ENCODE data around the gene EGFL8.

DNA sequence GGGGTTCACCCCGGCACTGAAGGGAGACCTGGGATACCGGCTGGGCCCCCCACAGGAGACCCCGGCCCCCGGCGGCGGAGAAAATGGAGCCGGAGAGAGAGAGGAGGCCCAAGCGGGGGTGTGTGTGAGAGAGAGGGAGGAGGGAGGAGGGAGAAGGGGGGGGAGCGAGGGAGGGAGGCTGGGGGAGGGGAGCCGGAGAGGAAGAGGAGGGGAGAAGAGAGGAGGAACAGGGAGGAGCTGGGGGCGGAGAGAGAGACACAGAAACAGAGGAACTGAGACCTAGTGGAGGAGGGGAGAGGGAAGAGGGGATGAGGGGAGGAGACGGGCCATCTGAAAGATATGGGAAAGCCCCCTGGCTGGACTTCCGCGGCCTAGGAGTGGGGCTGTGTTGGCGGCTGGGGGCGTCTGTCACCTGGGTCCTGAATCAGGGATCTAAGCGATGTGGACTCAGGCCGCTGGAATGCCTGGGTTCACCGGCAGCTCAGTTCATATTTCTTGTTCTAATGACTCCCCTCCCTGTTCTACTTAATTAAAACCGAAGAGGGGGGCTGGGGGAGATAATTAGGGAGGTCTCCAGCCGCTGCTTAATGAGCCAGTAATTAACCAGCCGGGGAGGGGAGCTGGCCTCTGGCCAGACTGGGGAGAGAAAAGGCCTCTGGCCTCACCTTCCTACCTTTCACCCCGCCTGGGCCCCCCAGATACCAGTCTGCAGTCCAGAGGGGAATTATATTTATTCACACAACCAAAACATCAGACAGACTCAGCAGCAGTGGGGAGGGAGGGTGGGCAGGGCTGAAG, 25.9 kb downstream of the EGFL8 start, which contains the start of gene PBX2:
- TF ChIP-seq, protein P1, sequence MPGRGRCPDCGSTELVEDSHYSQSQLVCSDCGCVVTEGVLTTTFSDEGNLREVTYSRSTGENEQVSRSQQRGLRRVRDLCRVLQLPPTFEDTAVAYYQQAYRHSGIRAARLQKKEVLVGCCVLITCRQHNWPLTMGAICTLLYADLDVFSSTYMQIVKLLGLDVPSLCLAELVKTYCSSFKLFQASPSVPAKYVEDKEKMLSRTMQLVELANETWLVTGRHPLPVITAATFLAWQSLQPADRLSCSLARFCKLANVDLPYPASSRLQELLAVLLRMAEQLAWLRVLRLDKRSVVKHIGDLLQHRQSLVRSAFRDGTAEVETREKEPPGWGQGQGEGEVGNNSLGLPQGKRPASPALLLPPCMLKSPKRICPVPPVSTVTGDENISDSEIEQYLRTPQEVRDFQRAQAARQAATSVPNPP (IDR thresholded peaks at IDR 0.05; ENCODE audit: borderline replicate concordance, insufficient read depth, insufficient read length): no peak
- TF ChIP-seq, protein P2, sequence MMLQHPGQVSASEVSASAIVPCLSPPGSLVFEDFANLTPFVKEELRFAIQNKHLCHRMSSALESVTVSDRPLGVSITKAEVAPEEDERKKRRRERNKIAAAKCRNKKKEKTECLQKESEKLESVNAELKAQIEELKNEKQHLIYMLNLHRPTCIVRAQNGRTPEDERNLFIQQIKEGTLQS (IDR thresholded peaks at IDR 0.05): no peak
- TF ChIP-seq, protein P2 (CRISPR knock-in tag; conservative IDR thresholded peaks at IDR 0.05): no peak
- TF ChIP-seq RFX5 (IDR thresholded peaks at IDR 0.05; ENCODE audit: low read depth, low read length): no peak
- TF ChIP-seq, protein P3, sequence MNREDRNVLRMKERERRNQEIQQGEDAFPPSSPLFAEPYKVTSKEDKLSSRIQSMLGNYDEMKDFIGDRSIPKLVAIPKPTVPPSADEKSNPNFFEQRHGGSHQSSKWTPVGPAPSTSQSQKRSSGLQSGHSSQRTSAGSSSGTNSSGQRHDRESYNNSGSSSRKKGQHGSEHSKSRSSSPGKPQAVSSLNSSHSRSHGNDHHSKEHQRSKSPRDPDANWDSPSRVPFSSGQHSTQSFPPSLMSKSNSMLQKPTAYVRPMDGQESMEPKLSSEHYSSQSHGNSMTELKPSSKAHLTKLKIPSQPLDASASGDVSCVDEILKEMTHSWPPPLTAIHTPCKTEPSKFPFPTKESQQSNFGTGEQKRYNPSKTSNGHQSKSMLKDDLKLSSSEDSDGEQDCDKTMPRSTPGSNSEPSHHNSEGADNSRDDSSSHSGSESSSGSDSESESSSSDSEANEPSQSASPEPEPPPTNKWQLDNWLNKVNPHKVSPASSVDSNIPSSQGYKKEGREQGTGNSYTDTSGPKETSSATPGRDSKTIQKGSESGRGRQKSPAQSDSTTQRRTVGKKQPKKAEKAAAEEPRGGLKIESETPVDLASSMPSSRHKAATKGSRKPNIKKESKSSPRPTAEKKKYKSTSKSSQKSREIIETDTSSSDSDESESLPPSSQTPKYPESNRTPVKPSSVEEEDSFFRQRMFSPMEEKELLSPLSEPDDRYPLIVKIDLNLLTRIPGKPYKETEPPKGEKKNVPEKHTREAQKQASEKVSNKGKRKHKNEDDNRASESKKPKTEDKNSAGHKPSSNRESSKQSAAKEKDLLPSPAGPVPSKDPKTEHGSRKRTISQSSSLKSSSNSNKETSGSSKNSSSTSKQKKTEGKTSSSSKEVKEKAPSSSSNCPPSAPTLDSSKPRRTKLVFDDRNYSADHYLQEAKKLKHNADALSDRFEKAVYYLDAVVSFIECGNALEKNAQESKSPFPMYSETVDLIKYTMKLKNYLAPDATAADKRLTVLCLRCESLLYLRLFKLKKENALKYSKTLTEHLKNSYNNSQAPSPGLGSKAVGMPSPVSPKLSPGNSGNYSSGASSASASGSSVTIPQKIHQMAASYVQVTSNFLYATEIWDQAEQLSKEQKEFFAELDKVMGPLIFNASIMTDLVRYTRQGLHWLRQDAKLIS (CRISPR knock-in tag; IDR thresholded peaks at IDR 0.05): no peak
- TF ChIP-seq TBL1XR1 (IDR thresholded peaks at IDR 0.05; ENCODE audit: low read length in 2 of 2): peak in 1 of 2 experiments; percentile 51; a peak in 1 of 4 replicates
- TF ChIP-seq, protein P4, sequence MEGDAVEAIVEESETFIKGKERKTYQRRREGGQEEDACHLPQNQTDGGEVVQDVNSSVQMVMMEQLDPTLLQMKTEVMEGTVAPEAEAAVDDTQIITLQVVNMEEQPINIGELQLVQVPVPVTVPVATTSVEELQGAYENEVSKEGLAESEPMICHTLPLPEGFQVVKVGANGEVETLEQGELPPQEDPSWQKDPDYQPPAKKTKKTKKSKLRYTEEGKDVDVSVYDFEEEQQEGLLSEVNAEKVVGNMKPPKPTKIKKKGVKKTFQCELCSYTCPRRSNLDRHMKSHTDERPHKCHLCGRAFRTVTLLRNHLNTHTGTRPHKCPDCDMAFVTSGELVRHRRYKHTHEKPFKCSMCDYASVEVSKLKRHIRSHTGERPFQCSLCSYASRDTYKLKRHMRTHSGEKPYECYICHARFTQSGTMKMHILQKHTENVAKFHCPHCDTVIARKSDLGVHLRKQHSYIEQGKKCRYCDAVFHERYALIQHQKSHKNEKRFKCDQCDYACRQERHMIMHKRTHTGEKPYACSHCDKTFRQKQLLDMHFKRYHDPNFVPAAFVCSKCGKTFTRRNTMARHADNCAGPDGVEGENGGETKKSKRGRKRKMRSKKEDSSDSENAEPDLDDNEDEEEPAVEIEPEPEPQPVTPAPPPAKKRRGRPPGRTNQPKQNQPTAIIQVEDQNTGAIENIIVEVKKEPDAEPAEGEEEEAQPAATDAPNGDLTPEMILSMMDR (IDR thresholded peaks at IDR 0.05 in 2 of 3, conservative IDR thresholded peaks at IDR 0.05 in 1 of 3; ENCODE audit: insufficient read depth in 2 of 3, low read depth in 1 of 3, low read length in 3 of 3): no peak
- TF ChIP-seq, protein P5, sequence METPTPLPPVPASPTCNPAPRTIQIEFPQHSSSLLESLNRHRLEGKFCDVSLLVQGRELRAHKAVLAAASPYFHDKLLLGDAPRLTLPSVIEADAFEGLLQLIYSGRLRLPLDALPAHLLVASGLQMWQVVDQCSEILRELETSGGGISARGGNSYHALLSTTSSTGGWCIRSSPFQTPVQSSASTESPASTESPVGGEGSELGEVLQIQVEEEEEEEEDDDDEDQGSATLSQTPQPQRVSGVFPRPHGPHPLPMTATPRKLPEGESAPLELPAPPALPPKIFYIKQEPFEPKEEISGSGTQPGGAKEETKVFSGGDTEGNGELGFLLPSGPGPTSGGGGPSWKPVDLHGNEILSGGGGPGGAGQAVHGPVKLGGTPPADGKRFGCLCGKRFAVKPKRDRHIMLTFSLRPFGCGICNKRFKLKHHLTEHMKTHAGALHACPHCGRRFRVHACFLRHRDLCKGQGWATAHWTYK (CRISPR knock-in tag; IDR thresholded peaks at IDR 0.05): 0 out of 2 replicates have a peak, but pooled peaks have one; percentile 63
- TF ChIP-seq, protein P6, sequence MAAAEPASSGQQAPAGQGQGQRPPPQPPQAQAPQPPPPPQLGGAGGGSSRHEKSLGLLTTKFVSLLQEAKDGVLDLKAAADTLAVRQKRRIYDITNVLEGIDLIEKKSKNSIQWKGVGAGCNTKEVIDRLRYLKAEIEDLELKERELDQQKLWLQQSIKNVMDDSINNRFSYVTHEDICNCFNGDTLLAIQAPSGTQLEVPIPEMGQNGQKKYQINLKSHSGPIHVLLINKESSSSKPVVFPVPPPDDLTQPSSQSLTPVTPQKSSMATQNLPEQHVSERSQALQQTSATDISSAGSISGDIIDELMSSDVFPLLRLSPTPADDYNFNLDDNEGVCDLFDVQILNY (CRISPR knock-in tag; IDR thresholded peaks at IDR 0.05): no peak
- no peak for TF ChIP-seq ZNF121 (CRISPR knock-in tag; conservative IDR thresholded peaks at IDR 0.05)
- TF ChIP-seq MXI1 (IDR thresholded peaks at IDR 0.05; ENCODE audit: low read depth, low read length): no peak
- no peak for TF ChIP-seq ETV6 (IDR thresholded peaks at IDR 0.05; ENCODE audit: borderline replicate concordance in 1 of 2, low read depth in 2 of 2, low read length in 1 of 2)
- TF ChIP-seq ETV6 (CRISPR knock-in tag; IDR thresholded peaks at IDR 0.05; ENCODE audit: borderline replicate concordance): no peak

Measured in K562 (cell line).